NCI-H2107 treated with DMSO at 0.1 percent for 48 hours (cell line): Measurements from ENCODE around the gene FAM3C.
"Not testable (repeated sequence)": the region's sequence is repeated elsewhere in the genome, so short reads cannot be mapped to it uniquely, and the experiment has no call there.

Source experiments
- DNase-seq: peaks from one replicate; lab custom pipeline; 2025; ENCODE audit not compliant: unreplicated experiment; lab: John Stamatoyannopoulos, UW

FAM3C gene, protein sequence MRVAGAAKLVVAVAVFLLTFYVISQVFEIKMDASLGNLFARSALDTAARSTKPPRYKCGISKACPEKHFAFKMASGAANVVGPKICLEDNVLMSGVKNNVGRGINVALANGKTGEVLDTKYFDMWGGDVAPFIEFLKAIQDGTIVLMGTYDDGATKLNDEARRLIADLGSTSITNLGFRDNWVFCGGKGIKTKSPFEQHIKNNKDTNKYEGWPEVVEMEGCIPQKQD

DNA sequence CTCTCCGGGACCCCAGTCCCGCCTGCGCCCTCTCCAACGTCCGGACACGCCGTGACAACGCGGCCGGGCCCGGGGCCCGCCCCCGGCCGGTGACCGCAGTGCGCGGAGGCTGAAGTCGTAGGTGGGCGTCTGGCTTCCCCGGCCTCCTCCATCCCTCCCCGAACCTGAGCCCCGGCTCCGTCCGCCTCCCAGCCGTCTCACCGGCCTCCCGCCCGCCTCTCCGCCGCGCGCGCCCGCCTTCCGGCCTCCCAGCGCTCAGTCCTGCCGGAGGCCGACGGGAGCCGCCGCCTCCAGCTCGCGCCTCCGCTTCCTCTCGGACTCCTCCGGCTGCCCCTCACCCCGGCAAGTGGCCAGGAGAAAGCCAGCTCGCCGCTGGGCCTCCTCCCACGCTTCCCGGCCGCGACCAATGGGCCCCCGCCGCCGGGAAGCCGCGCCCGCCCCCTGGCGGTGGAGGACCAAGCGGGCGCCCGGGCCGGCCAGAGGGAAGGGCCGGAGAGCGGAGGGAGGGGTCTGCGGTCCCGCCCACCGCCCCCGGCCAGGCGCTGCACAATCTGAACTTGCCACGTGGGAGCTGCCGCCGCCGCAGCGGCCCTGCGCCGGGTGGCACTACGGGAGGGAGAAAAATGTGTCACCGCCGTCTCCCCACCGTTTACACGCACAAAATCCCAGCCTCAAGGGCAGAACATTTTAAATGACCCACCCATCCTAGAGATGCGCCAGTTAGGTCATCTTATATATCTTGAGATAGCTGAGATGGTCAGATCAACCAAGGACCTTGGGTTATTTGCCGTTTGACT lies at the start of gene FAM3C:
Gene FAM3C (minus strand): TSS at position 348 of the 797 bp plus-strand sequence. CDS start 13,339 bp downstream, outside the sequence.
- DNase-seq = peak; percentile 76

DNA sequence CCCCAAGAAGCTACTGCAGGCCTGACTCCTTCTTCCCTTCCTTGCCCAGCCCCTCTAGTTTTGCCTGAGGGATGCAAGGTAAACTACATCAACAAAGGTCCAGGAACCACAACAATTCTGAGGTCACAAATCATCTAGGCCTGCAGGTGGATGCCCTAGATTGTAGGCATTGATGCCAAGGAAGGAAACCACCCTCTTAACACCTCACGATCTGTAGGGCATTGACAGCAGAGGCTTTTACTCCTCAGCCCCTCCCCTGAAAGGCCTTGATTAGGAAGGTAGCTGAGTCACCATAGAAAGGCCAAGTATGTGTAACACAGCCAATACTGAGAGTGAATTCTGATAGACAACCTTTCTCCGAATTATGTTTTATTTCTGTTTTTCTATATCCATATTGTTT lies 46.7 kb upstream of the FAM3C start:
- no peak for DNase-seq

DNA sequence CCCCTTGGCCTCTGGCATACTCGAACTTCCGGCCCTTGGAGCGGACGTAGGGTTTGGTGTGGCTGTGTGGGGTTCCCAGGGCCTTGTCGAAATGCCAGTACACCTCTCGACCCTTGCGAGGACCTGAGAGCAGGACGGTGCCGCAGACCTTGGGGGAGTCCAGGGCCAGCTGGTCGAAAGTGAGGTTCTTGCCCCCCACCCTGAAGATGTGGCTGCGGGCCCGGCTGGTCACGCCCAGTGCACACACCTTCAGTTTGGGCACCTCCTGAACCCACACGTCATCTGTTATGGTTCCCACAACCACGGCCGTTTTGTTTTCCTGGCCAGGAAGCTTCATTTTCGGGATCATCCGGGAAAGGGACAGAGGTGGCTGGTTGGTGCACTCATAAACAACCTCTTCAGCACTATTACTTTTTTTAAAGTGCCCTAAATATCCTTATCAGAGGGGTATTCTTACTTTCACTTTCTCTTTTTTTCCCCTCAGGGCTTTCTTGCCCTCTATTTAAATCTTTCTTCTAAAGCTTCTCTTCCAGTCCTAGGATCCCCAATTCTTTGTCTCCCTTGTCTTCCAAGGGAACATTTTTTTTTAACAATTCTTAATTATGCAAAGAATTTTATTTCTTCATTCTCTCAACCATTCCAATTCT lies 44.9 kb upstream of the FAM3C start:
- no peak for DNase-seq

DNA sequence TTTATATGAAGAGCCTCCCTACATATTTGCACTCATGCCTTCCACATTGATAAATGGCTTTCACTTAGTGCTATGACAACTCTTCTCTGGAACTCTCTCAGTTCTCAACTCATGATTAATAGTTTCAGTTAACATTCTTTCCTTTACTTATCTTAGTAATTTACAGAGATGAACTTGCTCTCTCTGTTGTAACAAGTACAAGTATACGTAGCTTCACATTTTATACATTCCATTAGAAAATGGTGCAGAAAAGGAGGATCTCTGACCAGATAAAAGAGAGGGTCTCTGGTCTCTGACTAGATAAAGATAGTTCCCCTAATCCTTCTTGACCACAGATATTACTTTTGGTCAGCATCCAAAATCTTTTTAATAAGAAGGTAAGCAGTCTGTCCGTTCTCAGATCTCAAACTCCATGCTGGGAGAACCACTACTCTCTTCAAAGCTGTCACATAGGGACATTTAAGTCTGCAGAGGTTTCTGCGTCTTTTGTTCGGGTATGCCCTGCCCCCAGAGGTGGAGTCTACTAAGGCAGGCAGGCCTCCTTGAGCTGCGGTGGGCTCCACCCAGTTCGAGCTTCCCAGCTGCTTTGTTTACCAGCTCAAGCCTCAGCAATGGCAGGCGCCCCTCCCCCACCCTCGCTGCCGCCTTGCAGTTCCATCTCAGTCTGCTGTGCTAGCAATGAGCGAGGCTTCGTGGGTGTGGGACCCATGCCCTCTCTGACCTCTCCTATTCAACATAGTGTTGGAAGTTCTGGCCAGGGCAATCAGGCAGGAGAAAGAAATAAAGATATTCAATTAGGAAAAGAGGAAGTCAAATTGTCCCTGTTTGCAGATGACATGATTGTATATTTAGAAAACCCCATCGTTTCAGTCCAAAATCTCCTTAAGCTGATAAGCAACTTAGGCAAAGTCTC lies 42.2 kb upstream of the FAM3C start:
- DNase-seq = not testable (repeated sequence)

DNA sequence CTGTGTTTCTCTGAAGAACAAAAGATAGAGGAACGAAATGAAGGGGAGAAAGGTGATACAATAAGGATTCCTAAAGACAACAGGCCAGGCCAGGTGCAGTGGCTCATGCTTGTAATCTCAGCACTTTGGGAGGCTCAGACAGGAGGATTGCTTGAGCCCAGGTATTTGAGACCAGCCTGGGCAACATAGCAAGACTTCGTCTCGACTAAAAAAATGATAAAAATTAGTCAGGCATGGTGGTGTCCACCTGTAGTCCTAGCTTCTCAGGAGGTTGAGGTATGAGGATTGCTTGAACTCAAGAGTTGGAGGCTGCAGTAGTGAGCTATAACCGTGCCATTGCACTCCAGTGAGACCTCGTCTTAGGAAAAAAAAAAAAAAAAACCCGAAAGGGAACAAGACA lies 41.4 kb upstream of the FAM3C start:
- no peak for DNase-seq

DNA sequence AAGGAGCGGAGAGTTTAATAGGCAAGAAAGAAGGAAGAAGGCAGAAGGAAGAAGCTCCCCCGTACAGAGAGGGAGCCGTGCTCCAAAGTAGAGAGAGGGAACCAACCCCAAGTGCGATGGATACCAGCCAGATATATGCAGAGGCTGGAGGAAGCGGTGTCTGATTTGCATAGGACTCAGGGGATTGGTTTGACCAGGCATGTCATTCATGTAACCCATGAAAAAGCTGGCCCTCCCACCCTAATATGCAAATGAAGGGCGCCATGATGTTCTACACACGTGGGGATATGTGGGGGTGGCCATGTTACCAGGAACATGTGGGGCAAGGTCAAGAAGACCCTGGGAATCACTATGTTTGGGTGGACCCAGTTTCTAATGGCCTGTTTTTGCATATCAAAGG lies 40.6 kb upstream of the FAM3C start:
- DNase-seq = no peak

DNA sequence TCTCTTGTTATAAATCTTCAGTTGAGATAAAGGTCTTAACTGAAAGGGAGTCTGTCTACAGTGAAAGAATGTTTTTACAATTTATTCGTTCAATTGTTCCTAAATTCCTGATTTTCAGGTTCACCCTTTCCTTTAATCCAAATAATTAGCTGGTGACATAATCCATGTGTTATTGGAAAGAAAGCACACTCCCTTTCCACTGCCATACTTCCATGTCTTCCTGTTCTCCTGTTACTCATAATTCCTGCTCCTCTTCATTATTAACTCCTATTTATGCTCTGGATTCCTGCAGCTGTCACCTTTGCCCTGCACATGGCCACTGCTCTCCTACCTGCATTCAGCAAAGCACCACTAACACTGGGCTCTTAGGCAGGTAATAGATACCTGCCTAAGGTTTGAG lies 40.0 kb upstream of the FAM3C start:
- no peak for DNase-seq

DNA sequence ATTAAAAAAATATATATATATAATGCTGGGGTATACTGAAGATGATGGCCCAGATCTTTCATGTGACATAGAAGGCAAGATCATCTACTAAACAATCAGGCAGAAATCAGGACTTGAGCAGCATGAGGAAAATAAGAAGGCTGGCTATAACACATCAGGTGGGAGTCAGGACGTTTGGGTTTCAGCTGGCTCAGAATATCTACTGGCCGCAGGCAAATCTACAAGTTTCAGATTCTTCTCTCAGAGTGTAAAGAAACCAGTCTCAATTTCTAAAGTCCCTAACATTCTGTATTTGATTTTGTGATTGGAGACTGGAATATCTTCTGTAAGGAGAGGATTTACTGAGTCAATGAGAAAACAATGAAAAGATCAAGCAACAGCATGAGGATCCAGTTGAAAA lies 37.7 kb upstream of the FAM3C start:
- no peak for DNase-seq

DNA sequence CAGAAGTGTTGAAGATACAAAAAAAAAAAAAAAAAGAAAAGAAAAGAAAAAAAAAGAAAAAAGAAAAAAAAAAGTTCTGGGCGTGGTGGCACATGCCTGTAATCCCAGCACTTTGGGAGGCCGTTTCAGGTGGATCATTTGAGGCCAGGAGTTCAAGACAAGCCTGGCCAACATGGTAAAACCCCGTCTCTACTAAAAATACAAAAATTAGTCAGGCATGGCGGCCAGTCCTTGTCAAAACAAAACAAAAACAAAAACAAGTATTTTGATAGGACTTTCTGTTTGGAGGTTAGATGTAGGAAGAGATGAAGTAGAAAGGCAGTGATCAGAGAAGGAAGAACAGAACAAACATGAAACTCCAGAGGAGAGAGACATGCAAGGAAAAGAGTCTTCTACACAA lies 36.4 kb upstream of the FAM3C start:
- not testable (repeated sequence) for DNase-seq

DNA sequence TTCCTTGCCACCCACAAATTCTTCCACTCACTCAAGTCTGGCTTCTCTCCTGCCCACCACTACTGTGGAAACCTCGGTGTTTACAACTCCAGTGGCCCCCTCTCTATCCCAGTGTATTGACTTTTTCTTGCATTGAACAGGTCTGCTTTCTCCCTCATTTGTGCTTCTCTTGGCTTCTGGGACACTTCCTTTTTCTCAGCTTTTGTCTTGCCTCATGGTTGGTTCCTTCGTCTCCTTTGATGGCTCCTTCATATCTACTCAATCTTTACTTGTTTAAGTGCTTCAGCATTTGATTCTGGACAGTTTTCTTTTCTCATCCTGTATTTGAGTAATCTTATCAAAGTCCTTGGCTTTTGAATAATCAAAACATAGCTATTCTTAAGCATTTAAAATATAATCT lies 35.9 kb upstream of the FAM3C start:
- DNase-seq = no peak

DNA sequence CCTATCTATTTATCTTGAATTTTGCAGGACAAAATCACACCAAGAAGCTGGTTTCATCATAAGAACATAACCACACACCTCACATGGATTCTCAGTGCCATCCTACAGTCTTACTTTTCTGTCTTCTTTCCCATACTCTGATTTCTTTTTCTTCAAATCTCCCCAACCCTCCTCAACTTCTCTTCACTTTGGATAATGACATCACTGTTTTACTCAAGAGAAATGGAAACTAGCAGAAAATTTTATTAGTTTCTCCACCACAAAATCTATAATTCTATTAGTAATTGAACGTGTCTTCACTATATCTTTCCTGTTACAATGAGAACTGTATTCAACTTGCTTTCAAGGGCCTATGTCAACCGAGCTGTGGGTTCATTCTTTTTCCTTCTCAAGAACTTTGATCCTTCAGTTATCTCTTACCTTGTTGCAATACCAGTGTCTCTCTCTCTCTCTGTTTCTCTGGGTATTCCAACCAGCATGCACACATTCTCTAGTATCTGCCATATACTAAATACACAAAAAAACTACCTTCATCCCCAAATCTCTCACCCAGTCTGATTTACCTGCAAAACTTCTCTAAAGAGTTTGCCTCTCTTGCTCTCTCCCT lies 35.4 kb upstream of the FAM3C start:
- DNase-seq = no peak

DNA sequence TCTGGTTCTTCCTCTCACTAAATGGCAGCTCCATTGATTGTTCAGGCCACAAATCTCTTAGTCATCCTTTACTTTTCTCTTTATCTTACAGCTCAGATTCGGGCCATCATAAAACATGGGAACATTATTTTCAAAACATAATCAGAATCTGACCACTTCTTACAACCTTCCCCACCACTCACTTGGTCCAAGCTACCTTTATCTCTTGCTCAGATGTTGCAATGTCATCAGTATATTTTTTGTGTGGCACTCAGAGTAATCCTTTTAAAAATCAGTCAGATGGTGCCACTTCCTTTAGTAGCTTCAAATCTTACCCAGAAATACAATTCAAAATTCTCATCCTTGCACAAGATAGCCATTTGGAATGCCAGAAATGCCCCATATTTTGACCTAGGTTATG lies 34.5 kb upstream of the FAM3C start:
- no peak for DNase-seq

DNA sequence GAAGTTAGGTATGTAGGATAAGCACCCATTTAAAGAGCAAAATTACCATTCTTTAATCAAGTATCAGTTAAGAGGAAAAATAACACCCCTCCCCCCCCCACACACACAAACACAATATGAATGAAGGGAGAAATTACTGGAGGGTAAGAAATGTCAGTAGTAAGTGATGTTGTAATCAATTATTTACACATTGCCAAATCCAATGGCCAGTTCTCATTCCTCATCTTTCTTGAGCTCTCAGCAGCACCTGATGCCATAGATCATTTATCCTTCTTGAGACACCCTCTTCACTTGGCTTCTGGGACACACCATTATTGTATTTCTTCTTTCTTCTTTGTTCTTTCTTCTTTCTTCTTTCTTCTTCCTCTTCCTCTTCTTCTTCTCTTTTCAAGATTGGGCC lies 33.7 kb upstream of the FAM3C start:
- no peak for DNase-seq

DNA sequence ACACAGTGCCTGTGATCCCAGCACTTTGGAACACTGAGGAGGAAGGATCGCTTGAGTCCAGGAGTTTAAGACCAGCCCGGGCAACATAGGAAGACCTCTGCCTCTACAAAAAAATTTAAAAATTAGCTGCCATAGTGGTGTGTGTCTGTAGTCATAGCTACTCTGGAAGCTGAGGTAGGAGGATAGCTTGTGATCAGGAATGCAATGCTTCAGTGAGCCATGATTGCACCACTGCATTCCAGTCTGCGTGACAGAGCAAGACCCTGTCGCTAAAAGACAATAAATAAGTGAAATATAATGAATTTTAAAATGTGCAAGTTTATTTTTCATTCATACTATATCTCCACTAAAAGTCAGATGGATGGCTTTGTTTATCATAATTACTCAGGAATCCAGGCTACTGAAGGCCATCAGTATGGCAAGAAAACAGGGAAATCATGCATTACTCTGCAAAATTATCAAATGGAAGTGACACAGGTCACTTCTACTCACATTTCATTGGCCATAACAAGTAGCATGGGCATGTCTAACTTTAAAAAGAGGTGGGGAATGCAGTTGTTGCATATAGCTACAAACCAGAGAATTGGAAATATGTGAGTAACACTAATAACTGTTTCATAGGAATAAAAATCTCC lies 32.9 kb upstream of the FAM3C start:
- DNase-seq = no peak

DNA sequence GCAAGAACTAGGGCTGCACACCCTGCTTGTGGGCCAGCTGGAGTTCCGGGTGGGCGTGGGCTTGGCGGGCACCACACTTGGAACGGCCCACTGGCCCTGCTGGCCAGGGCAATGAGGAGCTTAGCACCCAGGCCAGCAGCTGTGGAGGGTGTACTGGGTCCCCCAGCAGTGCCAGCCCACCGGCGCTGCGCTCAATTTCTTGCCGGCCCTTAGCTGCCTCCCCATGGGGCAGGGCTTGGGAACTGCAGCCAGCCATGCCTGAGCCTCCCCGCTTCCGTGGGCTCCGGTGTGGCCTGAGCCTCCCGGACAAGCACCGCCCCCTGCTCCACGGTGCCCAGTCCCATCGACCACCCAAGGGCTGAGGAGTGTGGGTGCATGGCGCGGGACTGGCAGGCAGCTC lies 25.6 kb upstream of the FAM3C start:
- not testable (repeated sequence) for DNase-seq

DNA sequence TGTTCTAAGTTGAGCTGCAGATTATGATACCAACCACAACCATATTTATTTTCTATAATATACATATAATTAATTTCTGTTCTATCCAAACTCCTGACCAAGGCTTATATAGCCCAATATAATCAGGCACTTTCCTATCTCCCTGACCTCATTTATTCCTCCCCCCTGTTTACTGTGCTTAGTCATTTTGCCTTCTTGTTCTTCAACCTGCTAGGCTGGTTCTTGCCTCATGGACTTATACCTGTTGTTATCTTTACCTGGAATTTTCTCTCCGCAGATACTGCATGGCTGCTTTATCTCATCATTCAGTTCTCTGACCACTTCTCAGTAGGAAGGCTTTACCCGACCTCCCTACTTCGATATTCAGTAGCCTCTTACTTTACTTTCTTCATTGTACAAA lies 24.9 kb upstream of the FAM3C start:
- no peak for DNase-seq

DNA sequence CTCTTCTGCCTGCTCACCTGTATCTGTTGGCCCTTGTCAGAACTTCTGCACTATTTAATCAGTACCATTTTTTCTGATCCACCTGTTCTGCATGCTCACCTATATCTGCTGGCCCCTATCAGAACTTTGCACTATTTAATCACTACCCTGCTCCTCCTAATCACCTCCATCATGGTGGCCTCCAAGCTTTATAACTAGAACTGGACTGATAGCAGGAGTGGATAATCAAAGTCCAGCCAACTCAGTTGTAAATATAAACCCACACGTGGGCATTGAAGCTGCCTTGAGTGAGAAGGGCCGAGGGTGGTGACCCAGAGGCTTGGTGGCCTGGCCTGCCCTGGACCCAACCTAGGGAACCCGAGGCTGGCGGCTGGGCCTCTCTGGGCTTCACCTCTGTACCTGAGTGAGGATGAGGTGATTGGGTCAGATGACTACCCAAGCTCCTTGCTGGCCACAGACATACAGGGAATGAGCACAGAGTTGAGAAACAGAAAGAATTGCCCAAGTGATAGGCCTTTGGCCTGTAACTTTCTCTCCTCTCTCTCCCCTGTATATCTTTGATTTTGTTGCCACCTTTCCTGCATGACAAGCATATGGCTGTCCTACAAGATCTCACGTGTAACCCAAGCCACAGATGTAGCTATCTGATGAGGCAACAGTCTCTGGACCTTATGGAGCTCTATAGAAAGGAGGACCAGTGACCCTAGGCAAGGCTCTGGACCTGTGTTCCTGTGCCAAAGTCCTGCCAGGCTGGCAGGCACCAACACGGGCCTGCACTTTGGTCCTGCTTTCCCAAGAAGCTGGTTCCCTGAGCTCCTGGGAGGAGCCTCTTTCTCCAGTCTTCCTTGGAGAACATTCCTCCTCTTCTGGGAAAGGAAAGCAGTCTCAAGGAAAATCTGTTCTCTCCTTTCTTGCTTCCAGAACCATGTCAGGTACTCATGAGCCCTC lies 23.4 kb upstream of the FAM3C start:
- no peak for DNase-seq

DNA sequence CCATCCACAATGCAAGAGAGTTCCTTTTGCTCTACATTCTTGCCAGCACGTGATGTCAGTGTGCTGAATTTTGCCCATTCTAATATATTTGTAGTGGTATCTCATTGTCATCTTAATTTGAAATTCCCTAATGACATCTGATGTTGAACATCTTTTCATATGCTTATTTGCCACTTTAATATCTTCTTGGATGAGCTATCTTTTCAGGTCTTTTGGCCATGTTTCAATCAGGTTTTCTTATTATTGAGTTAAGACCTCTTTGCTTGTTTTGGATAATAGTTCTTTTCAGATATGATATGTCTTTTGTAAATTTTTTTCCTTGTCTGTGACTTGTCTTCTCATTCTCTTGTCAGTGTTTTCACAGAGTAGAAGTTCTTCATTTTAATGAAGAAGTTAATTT lies 20.4 kb upstream of the FAM3C start:
- DNase-seq = no peak

DNA sequence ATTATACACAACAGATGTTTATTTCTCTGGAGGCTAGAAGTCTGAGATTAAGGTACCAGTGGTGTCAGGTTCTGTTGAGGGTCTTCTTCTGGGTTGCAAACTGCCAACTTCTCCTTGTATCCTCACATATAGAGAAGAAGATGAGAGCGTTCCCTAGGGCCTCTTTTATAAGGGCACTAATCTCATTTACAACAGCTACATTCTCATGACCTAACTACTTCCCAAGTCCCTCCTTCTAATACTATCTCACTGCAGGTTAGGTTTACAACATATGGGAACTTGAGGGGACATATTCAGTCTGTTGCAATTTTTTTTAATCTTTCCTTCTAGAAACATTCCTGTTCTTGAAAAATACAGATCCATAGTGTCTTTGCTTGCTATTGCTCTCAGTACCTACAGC lies 18.3 kb upstream of the FAM3C start:
- DNase-seq = no peak
